Small intestine (tissue), 7 donors: ENCODE results near the gene DNAJB12. TPM values are rescaled to one million over a fixed set of nuclear protein-coding genes. Genes with fewer than 3 reads are reported as not detected.

Experiments used
- DNase-seq, 2 donors: peaks; one replicate each; pipeline versions ENCODE4 v3.0.0 to v3.0.0-alpha.2; 2013
- FAIRE-seq: peaks from 2 replicates; lab custom pipeline; 2012; peaks lifted over from hg19 to GRCh38; lab: Jason Lieb, UNC
- H3K27ac ChIP-seq, 3 donors: one replicate each; pipeline ENCODE4 v1.5.1; 2013; ENCODE audit warnings: low read length in 2 of 3, mild to moderate bottlenecking in 2 of 3, control low read depth in 1 of 3, inconsistent platforms in 1 of 3, low read depth in 1 of 3, moderate library complexity in 1 of 3
- H3K27me3 ChIP-seq, 3 donors: one replicate each; pipeline ENCODE4 v1.6.1; 2013; ENCODE audit warnings: low read length in 3 of 3, inconsistent platforms in 1 of 3; ENCODE audit not compliant: control insufficient read depth in 3 of 3, insufficient read depth in 3 of 3
- H3K36me3 ChIP-seq, 3 donors: one replicate each; pipeline ENCODE4 v1.6.1; 2013; ENCODE audit warnings: low read length in 3 of 3, inconsistent platforms in 1 of 3, low read depth in 1 of 3, mild to moderate bottlenecking in 1 of 3, moderate library complexity in 1 of 3; ENCODE audit not compliant: control insufficient read depth in 3 of 3, insufficient read depth in 2 of 3
- H3K4me1 ChIP-seq, 3 donors: one replicate each; pipeline ENCODE4 v1.6.1; 2013; ENCODE audit warnings: low read length in 2 of 3, inconsistent platforms in 1 of 3, low read depth in 1 of 3, mild to moderate bottlenecking in 1 of 3, moderate library complexity in 1 of 3; ENCODE audit not compliant: control insufficient read depth in 3 of 3, insufficient read depth in 2 of 3
- H3K4me3 ChIP-seq, 3 donors: one replicate each; pipeline ENCODE4 v1.5.1; 2013; ENCODE audit warnings: low read length in 3 of 3, control low read depth in 1 of 3, inconsistent platforms in 1 of 3, low read depth in 1 of 3, mild to moderate bottlenecking in 1 of 3, moderate library complexity in 1 of 3
- H3K9me3 ChIP-seq, 2 donors: one replicate each; pipeline ENCODE4 v1.6.1; 2013; ENCODE audit warnings: low read depth in 1 of 2, low read length in 1 of 2; ENCODE audit not compliant: control insufficient read depth in 2 of 2, insufficient read depth in 1 of 2
- WGBS, 3 donors: extraction: QIAGEN DNeasy Blood & Tissue Kit; methylation state at CpG; one replicate each; pipeline ENCODE4 v1.1.7; 2013; 5-methylcytosine and 5-hydroxymethylcytosine counted together
- polyA plus RNA-seq, 4 donors: library from polyadenylated mRNA; stranded (reverse) in 3 of 4; unstranded in 1 of 4; fragments of 200-250 nt in 3 of 4; fragments of 120-200 nt in 1 of 4; gene quantifications; one replicate each; pipeline versions ENCODE4 v1.2.1 to v1.2.3, GENCODE V29; 2013
- donor health status: healthy with polysubstance abuse.
- donor health status: control.
- donor health status: control.
- donor health status: Bipolar disorder and iron deficiency.
- donor health status: healthy.

The DNAJB12 gene
- polyA plus RNA-seq, 4 donors: 17.0 to 37.1 (median 22.9) TPM

GRCh38 chr10:72367301-72367960, 12.7 kb upstream of the DNAJB12 start:
- peaks cover 0 to 3% (median 0%) of the 10 kb centered on the region in 3 donors for H3K4me1 ChIP-seq
- DNase-seq (no peak), FAIRE-seq (no peak)
- WGBS, 3 donors: 76 to 86% (median 78%) methylated on average over 4 of the region's 4 CpGs
- H3K36me3 ChIP-seq: peaks cover 4 to 62% (median 5%) of the 10 kb centered on the region in 3 donors
- no peak overlapping the region for H3K27ac ChIP-seq
- no peak overlapping the region for H3K4me3 ChIP-seq
- no peaks in the 10 kb centered on the region for H3K9me3 ChIP-seq
- no peaks in the 10 kb centered on the region for H3K27me3 ChIP-seq

- FAIRE-seq (no peak), DNase-seq (no peak)
Observed at GRCh38 chr10:72365106-72365895, 10.6 kb upstream of the DNAJB12 start.

GRCh38 chr10:72364239-72364777, 9.6 kb upstream of the DNAJB12 start:
- H3K27ac ChIP-seq: no peak overlapping the region
- no peaks in the 10 kb centered on the region for H3K9me3 ChIP-seq
- H3K27me3 ChIP-seq: no peaks in the 10 kb centered on the region
- FAIRE-seq: no peak
- 2 to 4% (median 3%) methylated on average over 12 of the region's 12 CpGs for WGBS, 3 donors
- peaks cover 0 to 3% (median 0%) of the 10 kb centered on the region in 3 donors for H3K4me1 ChIP-seq
- no peak overlapping the region for H3K4me3 ChIP-seq
- peaks cover 4 to 44% (median 5%) of the 10 kb centered on the region in 3 donors for H3K36me3 ChIP-seq
- peak; percentile 89 to 90 for DNase-seq

More at GRCh38 chr10:72365106-72365895, 10.6 kb upstream of the DNAJB12 start:
- no peak overlapping the region for H3K4me3 ChIP-seq
- H3K9me3 ChIP-seq: no peaks in the 10 kb centered on the region
- H3K27ac ChIP-seq: no peak overlapping the region
- WGBS, 3 donors: 85 to 87% (median 87%) methylated on average over 7 of the region's 7 CpGs
- no peaks in the 10 kb centered on the region for H3K27me3 ChIP-seq
- peaks cover 0 to 3% (median 0%) of the 10 kb centered on the region in 3 donors for H3K4me1 ChIP-seq
- peaks cover 4 to 45% (median 5%) of the 10 kb centered on the region in 3 donors for H3K36me3 ChIP-seq

- 77 to 87% (median 77%) methylated on average over 4 of the region's 4 CpGs for WGBS, 3 donors
- DNase-seq (no peak), FAIRE-seq (no peak)
- peaks cover 2 to 15% (median 3%) of the 10 kb centered on the region in 3 donors for H3K4me1 ChIP-seq
- H3K4me3 ChIP-seq: no peak overlapping the region
- H3K9me3 ChIP-seq: no peaks in the 10 kb centered on the region
- H3K27me3 ChIP-seq: no peaks in the 10 kb centered on the region
- no peak overlapping the region for H3K27ac ChIP-seq
- peaks cover 0 to 7% (median 0%) of the 10 kb centered on the region in 3 donors for H3K36me3 ChIP-seq
Observed at GRCh38 chr10:72356987-72357386, 2.3 kb upstream of the DNAJB12 start.

- no peak for FAIRE-seq
- peaks cover 0 to 14% (median 0%) of the 10 kb centered on the region in 3 donors for H3K36me3 ChIP-seq
- no peak overlapping the region for H3K27ac ChIP-seq
- no peak for DNase-seq
- no peaks in the 10 kb centered on the region for H3K9me3 ChIP-seq
- H3K4me1 ChIP-seq: peaks cover 2 to 15% (median 3%) of the 10 kb centered on the region in 3 donors
- no peak overlapping the region for H3K4me3 ChIP-seq
- 92 to 97% (median 95%) methylated on average over 6 of the region's 6 CpGs for WGBS, 3 donors
- H3K27me3 ChIP-seq: no peaks in the 10 kb centered on the region
Observed at GRCh38 chr10:72356115-72356514, 1.4 kb upstream of the DNAJB12 start.

GRCh38 chr10:72355214-72355555, 466 bp upstream of the DNAJB12 start:
- no peak for FAIRE-seq
- H3K27me3 ChIP-seq: no peaks in the 10 kb centered on the region
- WGBS, 3 donors: 30 to 38% (median 32%) methylated on average over 7 of the region's 7 CpGs
- peak overlapping the region; percentile 81 to 100 (median 93) for H3K27ac ChIP-seq
- H3K9me3 ChIP-seq: no peaks in the 10 kb centered on the region
- DNase-seq: no peak
- peaks cover 2 to 15% (median 3%) of the 10 kb centered on the region in 3 donors for H3K4me1 ChIP-seq
- H3K4me3 ChIP-seq: peak overlapping the region; percentile 67 to 94 (median 89)
- peaks cover 0 to 22% (median 0%) of the 10 kb centered on the region in 3 donors for H3K36me3 ChIP-seq

GRCh38 chr10:72353965-72354355, 759 bp downstream of the DNAJB12 start:
- Histone ChIP-seq H3K4me1 (peaks cover 2 to 15% (median 3%) of the 10 kb centered on the region in 3 donors), H3K27ac (peak overlapping the region; percentile 81 to 100 (median 93)), H3K27me3 (no peaks in the 10 kb centered on the region), H3K4me3 (peak overlapping the region; percentile 67 to 94 (median 89)), H3K36me3 (peaks cover 0 to 34% (median 0%) of the 10 kb centered on the region in 3 donors), H3K9me3 (no peaks in the 10 kb centered on the region)
- no peak for DNase-seq
- FAIRE-seq: no peak
- 0 to 1% (median 1%) methylated on average over 23 of the region's 23 CpGs for WGBS, 3 donors
